Stimulated activated CD8-positive, alpha-beta memory T cell treated with anti-CD3 and anti-CD28 coated beads, Interleukin-4, amount 100 ng/mL, for 48 hours (primary cell): Measurements from ENCODE around the gene MAPK1.
"Not testable (repeated sequence)": the region's sequence is repeated elsewhere in the genome, so short reads cannot be mapped to it uniquely, and the experiment has no call there.

Experiments used
- DNase-seq: peaks from one replicate; pipeline ENCODE4 v3.0.0-alpha.2; 2020

The MAPK1 gene

DNA sequence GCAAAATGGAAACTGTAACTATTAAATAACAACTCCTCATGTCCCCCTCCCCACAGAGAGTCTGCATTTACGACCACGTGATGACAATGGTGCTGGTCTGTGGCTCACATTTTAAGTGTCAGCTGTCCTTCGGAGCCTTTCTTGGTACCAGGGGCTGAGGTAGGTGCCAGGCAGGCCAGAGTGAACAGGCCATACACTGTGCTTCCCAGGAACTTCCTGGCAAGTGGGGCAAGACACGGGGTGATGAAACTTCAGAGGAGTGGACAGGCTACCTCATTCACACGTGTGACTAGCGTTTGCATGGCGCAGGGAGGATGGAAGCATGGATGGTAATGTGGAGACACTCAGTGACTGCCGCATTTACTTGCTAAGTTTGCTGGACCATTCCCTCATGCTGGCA is 121.5 kb downstream of the MAPK1 start:
- DNase-seq: no peak

DNA sequence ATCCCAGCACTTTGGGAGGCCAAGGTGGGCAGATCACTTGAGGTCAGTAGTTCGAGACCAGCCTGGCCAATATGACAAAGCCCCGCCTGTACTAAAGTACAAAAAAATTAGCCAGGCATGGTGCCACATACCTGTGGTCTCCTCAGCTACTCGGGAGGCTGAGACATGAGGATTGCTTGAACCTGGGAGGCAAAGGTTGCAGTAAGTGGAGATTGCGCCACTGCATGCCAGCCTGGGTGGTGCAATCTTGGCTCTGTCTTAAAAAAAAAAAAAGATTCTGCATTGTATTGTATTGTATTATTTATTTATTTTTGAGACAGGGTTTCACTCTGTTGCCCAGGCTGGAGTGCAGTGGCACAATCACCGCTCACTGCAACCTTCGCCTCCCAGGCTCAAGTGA is 122.5 kb downstream of the MAPK1 start:
- not testable (repeated sequence) for DNase-seq

DNA sequence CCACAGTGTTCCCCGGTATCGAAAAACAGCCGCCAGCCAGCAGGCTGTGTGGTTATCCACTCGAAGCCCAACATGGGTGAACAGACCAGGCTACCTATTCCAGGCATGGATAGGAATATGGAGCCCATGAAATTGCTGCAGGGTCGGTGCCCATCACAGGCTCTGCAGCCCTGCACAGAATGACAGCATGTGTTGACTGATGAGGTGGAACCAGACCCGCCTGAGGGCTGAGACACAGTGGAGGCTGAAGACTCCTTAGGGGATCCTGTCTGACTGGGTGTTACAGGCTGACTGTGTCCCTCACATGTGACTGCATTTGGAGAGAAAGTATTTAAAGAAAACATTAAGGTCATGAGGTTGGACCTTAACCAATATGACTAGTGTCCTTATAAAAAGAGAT is 125.7 kb downstream of the MAPK1 start:
- DNase-seq: no peak

DNA sequence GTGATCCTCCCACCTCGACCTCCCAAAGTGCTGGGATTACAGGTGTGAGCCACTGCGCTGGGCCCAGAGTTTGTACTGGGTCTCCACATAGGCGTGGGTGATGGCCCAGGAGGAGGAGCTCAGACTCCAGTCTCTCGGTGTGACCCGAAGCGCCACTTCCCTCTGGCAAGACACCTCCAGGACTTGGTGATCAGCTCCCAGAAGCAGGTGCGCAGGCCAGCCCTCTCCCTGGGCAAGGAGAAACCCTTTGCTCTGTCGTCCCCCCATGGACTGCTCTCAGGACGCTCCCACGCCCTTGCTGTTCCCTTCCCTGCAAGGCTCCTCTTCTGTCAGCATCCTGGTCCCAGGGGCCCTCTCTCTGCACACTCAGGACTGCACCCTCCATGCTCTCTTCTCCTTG is 126.4 kb downstream of the MAPK1 start:
- DNase-seq: no peak

DNA sequence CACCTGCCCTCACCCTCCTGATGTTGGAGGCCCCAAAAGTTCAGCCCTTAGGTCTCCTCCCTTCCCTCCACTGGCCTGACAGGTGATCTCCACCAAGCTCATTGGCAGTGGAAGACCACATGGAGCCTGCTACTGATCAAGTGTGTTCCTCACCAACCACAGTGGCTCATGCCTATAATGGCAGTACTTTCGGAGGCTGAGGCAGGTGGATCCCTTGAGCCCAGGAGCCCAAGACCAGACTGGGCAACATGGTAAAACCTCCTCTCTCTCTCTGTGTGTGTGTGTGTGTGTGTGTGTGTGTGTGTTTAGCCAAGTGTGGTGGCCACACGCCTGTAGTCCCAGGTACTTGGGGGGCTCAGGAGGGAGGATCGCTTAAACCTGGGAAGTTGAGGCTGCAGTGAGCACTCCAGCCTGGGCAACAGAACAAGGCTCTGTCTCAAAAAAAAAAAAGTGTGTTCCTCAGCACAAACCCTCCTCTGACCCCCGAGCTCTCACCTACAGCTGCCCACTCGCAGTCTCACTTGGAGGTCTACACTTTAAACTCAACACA is 127.5 kb downstream of the MAPK1 start:
- no peak for DNase-seq

DNA sequence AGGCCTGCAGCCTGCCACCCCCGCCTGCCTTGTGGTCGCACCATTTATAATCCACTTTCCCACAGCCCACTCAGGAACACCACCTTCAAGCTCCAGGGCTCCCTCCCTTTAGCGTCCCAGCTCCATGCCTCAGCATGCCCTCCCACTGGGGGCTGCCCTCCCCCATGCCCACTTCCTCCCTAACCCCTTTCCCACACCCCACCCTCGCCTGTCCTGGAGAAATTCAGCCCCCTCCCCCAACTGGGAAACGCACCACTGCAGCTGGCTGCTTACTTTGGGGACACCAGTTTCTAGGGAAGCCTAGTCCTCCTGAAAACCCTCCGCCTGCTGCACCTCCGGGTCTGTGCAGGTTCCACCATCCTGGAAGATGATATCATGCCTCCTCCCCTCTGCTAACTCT is 128.5 kb downstream of the MAPK1 start:
- no peak for DNase-seq

DNA sequence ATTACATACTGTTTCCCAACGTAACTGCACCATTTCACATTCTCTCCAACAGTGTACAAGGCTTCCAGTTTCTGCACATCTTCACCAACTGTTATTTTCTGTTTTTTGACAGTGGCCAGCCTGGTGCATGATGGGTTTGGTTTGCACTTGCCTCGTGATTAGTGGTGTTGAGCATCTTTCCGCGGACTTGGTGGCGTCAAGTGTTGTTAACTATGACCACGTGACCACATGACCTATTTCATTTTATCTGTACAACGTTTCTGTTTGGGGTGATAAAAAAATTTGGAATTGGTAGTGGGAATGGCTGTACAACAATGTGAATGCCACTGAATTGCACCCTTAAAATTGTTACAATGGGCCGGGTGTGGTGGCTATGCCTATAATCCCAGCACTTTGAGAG is 129.4 kb downstream of the MAPK1 start:
- no peak for DNase-seq

DNA sequence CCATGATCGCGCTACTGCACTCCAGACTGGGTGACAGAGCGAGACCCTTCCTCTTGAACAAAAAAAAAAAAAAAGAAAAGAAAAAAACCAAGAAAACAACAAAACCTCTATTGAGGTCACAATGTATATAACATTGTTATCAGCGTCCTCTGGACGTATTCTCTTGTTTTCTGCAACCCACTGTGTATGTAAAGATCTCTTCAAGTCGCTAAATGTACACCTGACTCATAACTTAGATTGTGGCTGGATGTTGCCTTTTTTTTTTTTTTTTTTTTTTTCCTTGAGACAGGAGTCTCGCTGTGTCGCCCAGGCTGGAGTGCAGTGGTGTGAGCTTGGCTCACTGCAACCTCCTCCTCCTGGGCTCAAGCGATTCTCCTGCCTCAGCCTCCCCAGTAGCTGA is 130.5 kb downstream of the MAPK1 start:
- DNase-seq: no peak

DNA sequence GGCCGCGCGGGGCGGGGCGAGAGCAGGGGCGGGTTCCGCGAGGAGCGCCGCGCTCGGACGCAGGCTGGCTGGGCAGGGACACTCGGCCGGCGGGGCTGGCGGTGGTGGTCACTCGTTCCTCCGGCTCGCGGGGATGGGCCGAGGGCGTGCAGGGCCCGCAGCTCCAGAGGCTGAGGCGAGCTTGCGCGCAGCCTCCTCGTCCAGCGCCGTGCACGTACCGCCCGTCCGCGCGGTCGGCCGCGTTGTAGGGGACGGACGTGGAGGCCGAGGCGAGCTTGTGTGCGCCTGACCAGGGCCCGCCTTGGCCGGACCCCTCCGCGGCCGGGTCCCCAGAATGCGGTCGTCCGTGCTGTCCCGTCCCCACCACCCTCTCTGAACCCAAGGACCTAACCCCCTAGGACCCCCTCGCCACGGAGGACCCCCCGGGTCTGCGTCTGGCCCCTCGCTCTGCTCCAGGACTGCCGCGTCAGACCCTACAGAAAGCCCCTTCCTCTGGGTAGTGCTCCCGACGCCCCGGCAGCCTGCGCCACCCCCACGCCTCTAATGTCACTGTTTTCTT is 131.3 kb downstream of the MAPK1 start:
- no peak for DNase-seq

DNA sequence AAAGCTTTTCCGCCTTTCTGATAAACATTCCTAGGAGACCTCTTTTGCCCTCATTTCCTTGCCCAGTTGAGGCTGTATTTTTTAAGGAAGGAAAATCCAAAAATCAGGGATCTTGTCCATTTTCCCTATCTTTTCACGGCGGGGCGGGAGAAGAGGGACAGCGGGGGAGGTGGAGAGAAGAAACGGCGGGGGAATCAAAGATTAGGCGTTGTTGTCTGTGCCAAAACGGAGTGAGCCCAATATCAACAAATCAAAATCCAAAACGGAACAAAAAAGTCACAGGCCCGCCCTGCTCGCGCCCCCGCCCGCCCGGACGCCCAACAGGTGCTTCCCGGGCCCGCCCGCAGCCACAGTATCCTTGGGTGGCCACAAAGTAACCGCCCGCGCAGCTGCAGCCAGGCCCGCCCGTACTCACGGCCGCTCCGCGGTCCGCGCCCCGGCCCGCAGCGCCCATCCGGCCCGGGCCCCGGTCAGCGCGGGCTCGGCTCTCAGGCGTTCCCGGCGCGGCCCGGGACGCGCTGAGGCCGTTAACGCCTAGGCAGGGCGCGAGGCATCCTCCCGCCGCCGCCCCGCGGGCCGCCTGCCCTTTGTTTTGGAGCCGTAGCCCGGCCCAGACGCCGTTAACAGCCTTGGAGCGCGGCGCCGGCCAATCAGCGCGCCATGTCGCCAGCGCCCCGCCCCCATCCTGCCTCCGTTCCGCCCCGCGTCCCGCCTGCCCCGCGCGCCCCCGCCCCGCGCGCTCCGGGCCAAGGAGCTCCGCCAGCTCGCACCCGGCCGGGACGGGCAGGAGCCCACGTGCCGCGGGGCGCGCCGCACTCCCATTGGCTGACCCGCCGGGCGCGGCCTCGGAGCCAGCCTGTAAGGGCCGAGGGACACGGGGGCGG is 132.0 kb downstream of the MAPK1 start, which contains the start of gene YPEL1:
YPEL1 (minus strand) TSS at position 595 of the 884 bp plus-strand sequence. CDS start 25,050 bp downstream, outside the sequence.
- peak; percentile 94 for DNase-seq

DNA sequence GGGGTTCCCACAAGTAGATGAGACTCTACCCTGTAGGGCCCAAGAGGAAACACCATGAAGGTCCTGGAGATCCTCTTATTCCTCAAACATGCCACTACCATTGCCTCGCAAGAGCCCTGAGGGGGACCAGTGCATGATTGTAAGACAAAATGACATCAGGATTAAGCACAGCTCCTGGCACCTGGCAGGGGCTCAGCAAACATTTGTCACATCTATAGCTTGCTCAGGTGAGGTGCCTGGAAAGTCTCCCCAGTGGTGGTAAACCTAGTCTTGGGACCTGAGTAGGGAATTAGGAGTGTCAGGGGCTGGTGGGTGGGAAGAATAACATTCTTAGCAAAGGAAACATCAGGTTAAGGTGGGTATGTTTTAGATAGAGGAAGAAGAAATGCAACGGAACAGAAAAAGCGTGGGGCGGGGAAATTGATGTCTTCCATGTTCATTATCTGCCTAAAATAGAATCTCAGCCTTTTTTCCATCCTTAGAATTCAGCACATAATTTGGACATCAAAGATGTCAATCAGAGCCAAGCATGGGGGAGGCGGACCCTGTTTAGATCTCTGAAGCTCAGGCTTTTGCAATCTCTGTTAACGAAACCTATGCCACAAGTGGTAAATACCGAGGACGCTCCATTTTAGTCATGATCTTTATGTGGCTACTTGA is 132.8 kb downstream of the MAPK1 start:
- no peak for DNase-seq

DNA sequence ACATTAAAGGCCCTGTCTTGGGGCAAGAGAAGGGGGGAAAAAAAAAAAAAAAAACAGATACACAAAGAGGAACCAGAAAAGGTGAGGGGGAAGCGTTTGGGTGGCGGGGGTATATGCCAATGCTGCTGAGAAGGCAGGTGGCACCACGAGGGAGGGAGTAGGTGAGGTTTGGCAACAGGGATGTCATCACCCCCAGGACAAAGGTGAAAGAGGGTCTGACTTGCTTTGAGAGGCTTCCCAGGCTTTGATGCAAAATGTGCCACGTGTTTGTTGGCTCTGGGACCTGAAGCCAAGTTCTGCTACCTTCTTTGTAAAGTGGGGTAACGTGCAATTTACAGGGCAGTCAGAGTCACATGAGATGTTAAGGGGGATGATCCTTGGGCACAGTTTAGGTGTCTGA is 135.9 kb downstream of the MAPK1 start:
- no peak for DNase-seq

DNA sequence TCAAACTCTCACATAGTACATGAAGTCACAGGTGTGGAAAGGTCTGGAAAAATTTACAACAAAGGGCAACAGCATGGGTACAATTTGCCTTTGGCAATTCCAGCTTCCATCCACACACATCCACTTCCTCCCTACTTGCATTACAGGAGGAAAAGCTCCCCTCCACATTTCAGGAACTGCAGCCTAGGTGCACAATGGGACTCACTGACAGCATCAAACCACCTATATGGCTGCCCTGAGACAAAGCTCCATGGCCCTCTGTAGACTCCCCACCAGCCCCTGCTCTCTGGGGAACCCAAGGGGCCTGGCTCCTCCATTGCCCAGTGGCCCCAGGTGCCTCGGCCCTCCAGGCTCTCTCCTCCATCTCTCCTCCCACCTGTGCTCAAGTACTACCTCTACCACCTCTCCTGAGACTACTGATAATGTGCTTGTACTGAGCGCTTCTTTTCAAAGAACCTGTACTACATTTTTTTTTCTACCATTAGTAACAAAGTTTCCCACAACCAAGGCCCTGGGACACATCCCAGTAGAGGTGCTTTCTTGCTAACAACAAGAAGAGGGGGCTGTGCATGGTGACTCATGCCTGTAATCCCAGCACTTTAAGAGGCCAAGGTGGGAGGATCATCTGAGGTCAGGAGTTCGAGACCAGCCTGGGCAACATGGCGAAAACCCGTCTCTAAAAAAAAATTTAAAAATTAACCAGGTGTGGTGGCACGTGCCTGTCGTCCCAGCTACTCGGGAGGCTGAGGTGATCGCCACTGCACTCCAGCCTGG is 136.7 kb downstream of the MAPK1 start:
- DNase-seq: no peak

DNA sequence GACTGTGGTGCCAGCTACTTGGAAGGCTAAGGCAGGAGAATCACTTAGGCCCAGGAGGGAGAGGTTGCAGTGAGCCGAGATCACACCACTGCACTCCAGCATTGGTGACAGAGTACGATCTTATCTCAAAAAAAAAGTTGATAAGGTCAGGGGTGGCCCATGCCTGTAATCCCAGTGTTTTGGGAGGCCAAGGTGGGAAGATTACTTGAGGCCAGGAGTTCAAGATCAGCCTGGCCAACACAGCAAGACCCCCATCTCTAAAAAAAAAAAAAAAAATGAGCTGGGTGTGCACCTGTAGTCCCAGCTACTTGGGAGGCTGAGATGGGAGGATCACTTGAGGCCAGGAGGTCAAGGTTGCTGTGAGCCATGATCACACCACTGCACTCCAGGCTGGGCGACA is 138.3 kb downstream of the MAPK1 start:
- DNase-seq: not testable (repeated sequence)

DNA sequence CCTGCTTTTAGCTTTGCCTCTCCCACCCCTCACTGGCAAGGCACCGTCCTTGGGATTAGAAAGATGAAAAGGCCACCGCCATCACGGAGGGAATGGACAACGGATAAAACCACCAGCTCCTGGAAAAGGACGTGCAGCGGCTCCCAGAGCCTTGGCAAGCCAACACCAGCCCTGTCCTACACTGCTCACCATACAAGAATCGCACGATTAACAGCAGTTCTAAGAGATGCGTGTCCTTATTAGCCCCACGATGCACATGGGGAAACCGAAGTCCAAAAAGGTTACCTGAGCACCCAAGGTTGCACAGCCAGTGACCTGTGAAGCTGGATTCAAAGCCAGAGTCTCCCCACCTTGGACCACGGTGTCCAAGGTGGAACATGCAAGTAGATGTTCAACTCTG is 139.2 kb downstream of the MAPK1 start:
- DNase-seq: no peak

DNA sequence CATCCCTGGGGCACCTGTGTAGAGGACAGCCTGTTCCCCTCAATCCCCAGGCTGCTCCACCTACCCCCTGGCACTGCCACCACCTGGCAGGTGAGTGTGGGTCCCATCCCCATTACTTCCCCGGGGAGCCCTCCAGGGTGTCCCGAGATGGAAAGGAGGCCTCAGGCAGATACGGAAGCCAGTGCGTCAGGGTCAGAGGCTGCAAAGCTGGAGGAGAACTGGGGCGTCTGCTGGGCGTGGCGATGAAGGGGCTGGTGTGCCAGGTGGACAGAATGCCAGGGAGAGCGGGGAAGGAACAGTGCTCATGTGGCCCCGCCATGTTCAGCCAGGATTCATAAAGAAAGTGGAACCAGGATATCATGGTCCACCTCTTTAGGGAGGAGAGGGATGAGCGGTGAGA is 139.7 kb downstream of the MAPK1 start:
- DNase-seq: no peak

DNA sequence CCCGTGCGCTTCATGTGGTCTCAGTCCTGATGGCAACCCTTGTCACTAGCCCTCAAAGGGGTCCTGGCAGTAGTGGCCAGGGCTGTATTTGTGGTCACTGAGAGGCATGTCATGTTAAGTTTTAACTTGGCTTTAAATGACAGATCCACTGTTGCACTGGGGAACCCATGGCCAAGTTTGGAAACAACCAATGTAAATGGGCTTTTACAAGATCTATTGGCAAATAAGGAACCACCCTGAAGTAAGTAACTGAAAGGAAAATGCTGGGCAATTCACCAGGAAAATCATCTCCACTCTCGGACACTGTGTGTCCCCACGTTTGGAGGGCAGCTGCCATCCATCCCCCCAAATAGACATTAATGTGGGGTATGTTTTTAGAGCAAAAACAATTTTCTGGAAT is 140.3 kb downstream of the MAPK1 start:
- DNase-seq: no peak

DNA sequence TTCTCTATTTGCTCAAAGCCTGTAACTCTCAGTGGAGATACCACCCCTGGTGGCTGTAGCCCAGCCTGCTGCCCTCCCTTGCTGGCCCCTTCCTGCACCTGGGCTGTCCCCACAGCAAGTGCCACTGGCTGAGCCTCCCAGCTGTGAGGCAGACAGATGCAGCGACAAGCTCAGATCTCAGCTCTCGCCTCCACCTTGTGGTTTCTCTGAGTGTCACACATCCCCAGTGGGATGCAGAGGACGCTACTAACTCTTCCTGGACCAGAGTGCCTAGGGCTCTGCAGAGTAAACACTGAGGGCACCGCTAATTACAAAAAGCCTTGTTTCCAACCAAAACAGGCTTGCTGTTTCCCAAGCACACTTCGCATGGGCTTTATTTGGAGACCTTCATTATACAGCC is 140.8 kb downstream of the MAPK1 start:
- DNase-seq: peak; percentile 46

DNA sequence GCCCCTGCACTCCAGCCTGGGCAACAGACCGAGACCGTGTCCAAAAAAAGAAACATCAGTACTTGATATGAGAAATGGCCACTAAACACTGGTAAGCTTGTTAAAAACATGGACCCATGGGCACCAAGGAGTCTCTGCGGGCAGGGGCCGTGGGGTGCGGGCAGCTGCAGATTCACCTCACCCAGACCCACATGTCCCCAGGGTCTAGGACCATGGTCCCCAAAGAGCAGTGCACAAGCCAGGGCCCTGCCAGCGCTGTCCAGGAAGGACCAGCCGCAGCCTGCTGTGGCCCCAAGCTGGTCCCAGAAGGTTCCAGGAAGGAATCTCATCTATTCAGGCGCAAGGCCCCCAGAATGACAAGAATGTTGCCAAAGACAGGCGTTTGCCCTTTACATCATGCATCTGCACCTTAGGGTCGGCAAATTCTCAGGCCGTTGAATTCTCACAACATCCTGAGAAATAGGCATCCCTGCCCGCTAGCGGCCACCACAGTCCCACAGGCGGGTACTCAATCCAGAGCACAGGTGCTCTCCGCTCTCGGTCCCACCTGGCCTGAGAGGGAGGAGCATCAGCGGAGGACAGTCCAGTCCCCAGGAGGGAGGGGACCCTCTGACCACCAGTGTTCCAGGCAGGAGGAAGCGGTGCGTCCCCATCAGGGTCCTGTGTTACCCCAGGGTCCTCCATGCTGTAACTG is 141.3 kb downstream of the MAPK1 start:
- DNase-seq: no peak

DNA sequence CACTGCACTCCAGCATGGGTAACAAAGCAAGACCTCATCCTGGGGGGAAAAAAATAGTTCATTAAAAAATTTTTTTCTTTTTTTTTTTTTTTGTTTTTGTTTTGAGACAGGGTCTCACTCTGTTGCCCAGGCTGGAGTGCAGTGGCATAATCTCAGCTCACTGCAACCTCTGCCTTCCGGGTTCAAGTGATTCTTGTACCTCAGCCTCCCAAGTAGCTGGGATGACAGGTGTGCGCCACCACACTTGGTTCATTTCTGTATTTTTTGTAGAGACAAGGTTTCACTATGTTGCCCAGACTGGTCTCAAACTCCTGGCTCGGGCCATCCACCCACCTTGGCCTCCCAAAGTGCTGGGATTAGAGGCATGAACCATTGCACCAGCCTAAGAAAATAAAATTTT is 142.9 kb downstream of the MAPK1 start:
- not testable (repeated sequence) for DNase-seq

DNA sequence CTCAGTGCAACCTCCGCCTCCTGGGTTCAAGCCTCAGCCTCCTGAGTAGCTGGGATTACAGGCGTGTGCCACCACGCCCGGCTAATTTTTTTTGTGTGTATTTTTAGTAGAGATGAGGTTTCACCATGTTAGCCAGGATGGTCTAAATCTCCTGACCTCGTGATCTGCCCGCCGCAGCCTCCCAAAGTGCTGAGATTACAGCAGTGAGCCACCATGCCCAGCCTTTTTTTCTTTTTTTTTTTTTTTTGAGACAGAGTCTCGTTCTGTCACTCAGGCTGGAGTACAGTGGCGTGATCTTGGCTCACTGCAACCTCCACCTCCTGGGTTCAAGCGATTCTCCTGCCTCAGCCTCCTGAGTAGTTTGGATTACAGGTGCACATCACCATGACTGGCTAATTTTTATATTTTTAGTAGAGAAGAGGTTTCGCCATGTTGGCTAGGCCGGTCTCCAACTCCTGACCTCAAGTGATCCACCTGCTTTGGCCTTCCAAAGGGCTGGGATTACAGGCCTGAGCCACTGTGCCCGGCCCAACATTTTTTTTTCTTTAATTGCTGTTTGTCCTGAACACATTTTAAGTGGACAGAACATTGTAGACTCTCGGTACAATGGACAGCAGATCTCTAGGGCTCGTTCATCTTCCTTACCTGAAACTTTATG is 146.1 kb downstream of the MAPK1 start:
- not testable (repeated sequence) for DNase-seq
